Natural killer cell (primary cell): ENCODE results near the gene PIK3R1. TPM values are rescaled to one million over a fixed set of nuclear protein-coding genes. Genes with fewer than 3 reads are reported as not detected.

Experiments used
- ATAC-seq, 3 donors: fragments of 150-1000 bp in 2 of 3; fragments of 200-7000 bp in 1 of 3; cut with Tn5 transposase; 1 replicate in 1 of 3; 2 replicates in 2 of 3; pipeline ENCODE4 v1.10.0; 2021; ENCODE audit warnings: mild to moderate bottlenecking in 2 of 3, moderate library complexity in 2 of 3
- DNase-seq, 2 donors: peaks; one replicate each; pipeline versions ENCODE4 v3.0.0 to v3.0.0-alpha.2; 2013 to 2021; ENCODE audit warnings: mixed read lengths in 1 of 2
- H3K27ac ChIP-seq: one replicate; pipeline ENCODE4 v1.5.1; 2013; ENCODE audit warnings: mild to moderate bottlenecking, low read length
- H3K27me3 ChIP-seq: one replicate; pipeline ENCODE4 v1.6.1; 2013; ENCODE audit warnings: low read length; ENCODE audit not compliant: control insufficient read depth, insufficient read depth
- H3K36me3 ChIP-seq: one replicate; pipeline ENCODE4 v1.6.1; 2013; ENCODE audit warnings: low read length; ENCODE audit not compliant: control insufficient read depth, insufficient read depth
- H3K4me1 ChIP-seq: one replicate; pipeline ENCODE4 v1.6.1; 2013; ENCODE audit warnings: low read length; ENCODE audit not compliant: control insufficient read depth, insufficient read depth
- H3K4me3 ChIP-seq: one replicate; pipeline ENCODE4 v1.5.1; 2013; ENCODE audit warnings: low read length
- H3K9me3 ChIP-seq: one replicate; pipeline ENCODE4 v1.6.1; 2013; ENCODE audit warnings: low read length; ENCODE audit not compliant: control insufficient read depth, insufficient read depth
- H3K27ac Mint-ChIP-seq, 2 donors: one replicate each; pipeline ENCODE4 v1.8.0; 2022; ENCODE audit warnings: mild to moderate bottlenecking in 2 of 2, mixed read lengths in 2 of 2, moderate library complexity in 1 of 2
- H3K27me3 Mint-ChIP-seq, 2 donors: one replicate each; pipeline ENCODE4 v1.8.0; 2022; ENCODE audit warnings: low read depth in 2 of 2, mixed read lengths in 2 of 2
- H3K36me3 Mint-ChIP-seq: one replicate; pipeline ENCODE4 v1.8.0; 2022; ENCODE audit warnings: mixed read lengths
- H3K4me1 Mint-ChIP-seq, 2 donors: one replicate each; pipeline ENCODE4 v1.8.0; 2022; ENCODE audit warnings: mixed read lengths in 2 of 2
- H3K4me3 Mint-ChIP-seq: one replicate; pipeline ENCODE4 v1.8.0; 2022; ENCODE audit warnings: mild to moderate bottlenecking, moderate library complexity, mixed read lengths
- H3K9me3 Mint-ChIP-seq, 2 donors: one replicate each; pipeline ENCODE4 v1.8.0; 2022; ENCODE audit warnings: mixed read lengths in 2 of 2
- whole genome bisulfite sequencing: methylation state at CpG from one replicate; pipeline ENCODE4 v1.1.7; 2013; ENCODE audit warnings: missing lambda C conversion rate; ENCODE audit not compliant: insufficient coverage; 5-methylcytosine and 5-hydroxymethylcytosine counted together
- intact Hi-C: fragments of 100-400 bp; cut with micrococcal nuclease; formaldehyde crosslinking; loops from one replicate; pipeline ENCODE4 v1.14.2; 2022
- total RNA-seq, 4 donors: library from RNA; stranded (reverse); fragments of 120-200 nt in 1 of 4; gene quantifications; one replicate each; pipeline versions ENCODE4 v1.2.3 to v1.2.4, GENCODE V29; 2013 to 2022
- TF ChIP-seq, protein P1 (sequence below): fragments of 200-600 bp; IDR thresholded peaks from one replicate; pipeline ENCODE4 v1.8.0; 2022; ENCODE audit warnings: antibody characterized with exemption

Gene PIK3R1
- total RNA-seq, 3 donors from 2014 or later (not counting 1 experiment from before 2014, with no cell fraction given) = 307 to 365 (median 313) TPM

DNA sequence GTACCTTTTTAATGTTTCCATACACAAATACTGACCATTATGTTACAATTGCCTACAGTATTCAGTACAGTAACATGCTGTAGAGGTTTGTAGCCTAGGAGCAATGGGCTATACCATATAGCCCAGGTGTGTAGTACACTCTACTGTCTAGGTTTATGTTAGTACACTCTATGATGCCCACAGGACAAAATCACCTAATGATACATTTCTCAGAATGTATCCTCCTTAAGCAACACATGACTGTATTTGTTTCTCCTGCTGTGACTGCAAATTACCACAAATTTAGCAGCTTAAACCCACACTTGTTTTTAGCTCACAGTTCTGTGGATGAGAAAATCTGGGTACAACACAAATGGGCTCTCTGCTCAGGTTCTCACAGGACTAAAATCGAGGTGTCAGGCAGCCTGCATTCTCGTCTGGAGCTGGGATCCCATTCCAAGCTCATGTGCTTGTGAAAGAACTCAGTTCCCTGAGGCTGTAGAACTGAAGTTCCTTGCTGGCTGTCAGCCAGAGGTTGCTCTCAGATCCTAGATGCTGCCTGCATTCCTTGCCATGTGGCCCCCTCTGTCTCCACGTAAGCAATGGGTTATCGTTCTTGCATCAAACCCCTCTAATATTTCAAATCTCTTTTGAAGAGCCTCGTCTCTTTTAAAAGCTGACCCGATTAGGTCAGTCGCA is 38.6 kb upstream of the PIK3R1 start:
- H3K4me3 Mint-ChIP-seq = no peak overlapping the region
- Histone ChIP-seq H3K36me3 (no peaks in the 10 kb centered on the region), H3K4me3 (no peak overlapping the region), H3K27ac (no peak overlapping the region), H3K4me1 (peaks cover 4% of the 10 kb centered on the region), H3K27me3 (no peaks in the 10 kb centered on the region), H3K9me3 (no peaks in the 10 kb centered on the region)
- DNase-seq (no peak), ATAC-seq (peak; percentile 53 to 72 (median 62))
- WGBS = 84% methylated on average over 7 of the region's 7 CpGs
- H3K36me3 Mint-ChIP-seq = no peaks in the 10 kb centered on the region
- TF ChIP-seq, protein P1, sequence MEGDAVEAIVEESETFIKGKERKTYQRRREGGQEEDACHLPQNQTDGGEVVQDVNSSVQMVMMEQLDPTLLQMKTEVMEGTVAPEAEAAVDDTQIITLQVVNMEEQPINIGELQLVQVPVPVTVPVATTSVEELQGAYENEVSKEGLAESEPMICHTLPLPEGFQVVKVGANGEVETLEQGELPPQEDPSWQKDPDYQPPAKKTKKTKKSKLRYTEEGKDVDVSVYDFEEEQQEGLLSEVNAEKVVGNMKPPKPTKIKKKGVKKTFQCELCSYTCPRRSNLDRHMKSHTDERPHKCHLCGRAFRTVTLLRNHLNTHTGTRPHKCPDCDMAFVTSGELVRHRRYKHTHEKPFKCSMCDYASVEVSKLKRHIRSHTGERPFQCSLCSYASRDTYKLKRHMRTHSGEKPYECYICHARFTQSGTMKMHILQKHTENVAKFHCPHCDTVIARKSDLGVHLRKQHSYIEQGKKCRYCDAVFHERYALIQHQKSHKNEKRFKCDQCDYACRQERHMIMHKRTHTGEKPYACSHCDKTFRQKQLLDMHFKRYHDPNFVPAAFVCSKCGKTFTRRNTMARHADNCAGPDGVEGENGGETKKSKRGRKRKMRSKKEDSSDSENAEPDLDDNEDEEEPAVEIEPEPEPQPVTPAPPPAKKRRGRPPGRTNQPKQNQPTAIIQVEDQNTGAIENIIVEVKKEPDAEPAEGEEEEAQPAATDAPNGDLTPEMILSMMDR = no peak
- intact Hi-C loops = no loop called here
- no peaks in the 10 kb centered on the region for H3K9me3 Mint-ChIP-seq
- H3K27ac Mint-ChIP-seq = peak overlapping the region in 1 of 2 donors; percentile 7
- H3K4me1 Mint-ChIP-seq = peaks cover 10 to 12% of the 10 kb centered on the region in 2 donors
- no peaks in the 10 kb centered on the region for H3K27me3 Mint-ChIP-seq

DNA sequence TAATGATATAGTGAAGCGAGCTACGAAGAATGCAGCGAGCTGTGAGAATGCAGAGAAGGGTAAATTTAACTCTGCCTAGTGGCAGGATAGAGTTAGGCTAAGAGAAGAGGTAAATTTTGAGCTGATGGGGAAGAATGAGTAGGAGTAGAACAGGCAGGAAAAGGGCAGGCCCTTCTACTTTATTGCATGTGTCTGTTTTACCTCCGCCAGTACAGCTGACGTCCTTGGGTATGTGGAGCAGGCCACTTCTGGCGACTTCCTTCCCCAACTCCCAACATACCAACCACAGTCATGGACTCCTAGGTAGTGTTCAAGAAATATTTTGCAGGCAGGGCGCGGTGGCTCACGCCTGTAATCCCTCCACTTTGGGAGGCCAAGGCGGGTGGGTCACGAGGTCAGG is 37.9 kb upstream of the PIK3R1 start:
- no peak overlapping the region for H3K27ac Mint-ChIP-seq
- intact Hi-C loops = no loop called here

DNA sequence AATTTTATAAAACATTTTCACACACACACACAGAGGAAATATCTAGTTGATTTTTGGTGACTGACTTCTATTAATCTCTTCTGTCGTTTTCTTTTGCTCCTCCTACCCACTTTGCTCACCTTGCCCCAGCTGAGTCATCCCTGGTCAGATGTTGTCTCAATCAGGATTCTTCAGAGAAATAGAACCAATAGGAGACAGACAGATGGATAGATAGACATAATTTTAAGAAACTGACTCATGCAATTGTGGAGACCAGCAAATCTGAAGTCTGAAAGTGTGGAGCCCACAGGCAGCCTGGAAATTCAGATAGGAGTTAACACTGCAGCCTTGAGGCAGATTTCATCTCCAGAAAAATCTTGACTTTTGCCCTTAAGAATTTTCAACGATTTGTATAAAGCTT is 37.0 kb upstream of the PIK3R1 start:
- no peaks in the 10 kb centered on the region for H3K27me3 Mint-ChIP-seq
- no peaks in the 10 kb centered on the region for H3K36me3 Mint-ChIP-seq
- Histone ChIP-seq H3K36me3 (no peaks in the 10 kb centered on the region), H3K9me3 (no peaks in the 10 kb centered on the region), H3K4me1 (peaks cover 4% of the 10 kb centered on the region), H3K27ac (no peak overlapping the region), H3K27me3 (no peaks in the 10 kb centered on the region), H3K4me3 (no peak overlapping the region)
- 92% methylated on average over 2 of the region's 2 CpGs for WGBS
- H3K4me1 Mint-ChIP-seq = peaks cover 10 to 12% of the 10 kb centered on the region in 2 donors
- H3K27ac Mint-ChIP-seq = no peak overlapping the region
- no peaks in the 10 kb centered on the region for H3K9me3 Mint-ChIP-seq
- DNase-seq = no peak
- intact Hi-C loops = no loop called here
- no peak for ATAC-seq
- TF ChIP-seq, protein P1 = no peak
- H3K4me3 Mint-ChIP-seq = no peak overlapping the region

More for the DNA sequence above, 37.9 kb upstream of the PIK3R1 start:
- Histone ChIP-seq H3K27me3 (no peaks in the 10 kb centered on the region), H3K4me1 (peaks cover 4% of the 10 kb centered on the region), H3K4me3 (no peak overlapping the region), H3K9me3 (no peaks in the 10 kb centered on the region), H3K27ac (no peak overlapping the region), H3K36me3 (no peaks in the 10 kb centered on the region)
- TF ChIP-seq, protein P1 = no peak
- 94% methylated on average over 7 of the region's 11 CpGs for WGBS
- H3K4me1 Mint-ChIP-seq = peaks cover 10 to 12% of the 10 kb centered on the region in 2 donors
- no peaks in the 10 kb centered on the region for H3K36me3 Mint-ChIP-seq
- no peaks in the 10 kb centered on the region for H3K27me3 Mint-ChIP-seq
- DNase-seq = no peak
- H3K9me3 Mint-ChIP-seq = no peaks in the 10 kb centered on the region
- ATAC-seq = no peak
- H3K4me3 Mint-ChIP-seq = no peak overlapping the region
